Heart right ventricle (tissue), 16 donors: ENCODE measurements around the gene GALNS. TPM values are rescaled to one million over a fixed set of nuclear protein-coding genes. Genes with fewer than 3 reads are reported as not detected.
"Not testable (repeated sequence)": the region's sequence is repeated elsewhere in the genome, so short reads cannot be mapped to it uniquely, and the experiment has no call there.

ENCODE experiments used
- ATAC-seq, 8 donors: fragments of 200-7000 bp; cut with Tn5 transposase; one replicate each; pipeline ENCODE4 v1.9.1; 2020; ENCODE audit warnings: mild to moderate bottlenecking in 8 of 8, moderate library complexity in 8 of 8, moderate number of reproducible peaks in 1 of 8
- DNase-seq, 2 donors: peaks; one replicate each; pipeline ENCODE4 v3.0.0-alpha.2; 2020
- H3K27ac ChIP-seq, 10 donors: fragments of 200-600 bp; sonication (generic) in 2 of 10; one replicate each; pipeline versions ENCODE4 v1.5.0 to v1.8.0; 2020 to 2022; ENCODE audit warnings: mild to moderate bottlenecking in 3 of 10
- H3K27me3 ChIP-seq, 7 donors: fragments of 200-600 bp; one replicate each; pipeline ENCODE4 v1.8.0; 2021 to 2022; ENCODE audit warnings: mild to moderate bottlenecking in 2 of 7
- H3K36me3 ChIP-seq, 9 donors: fragments of 200-600 bp; sonication (generic) in 1 of 9; one replicate each; pipeline versions ENCODE4 v1.5.0 to v1.8.0; 2020 to 2022; ENCODE audit warnings: mild to moderate bottlenecking in 2 of 9
- H3K4me1 ChIP-seq, 9 donors: fragments of 200-600 bp; sonication (generic) in 1 of 9; one replicate each; pipeline versions ENCODE4 v1.5.0 to v1.8.0; 2020 to 2022; ENCODE audit warnings: mild to moderate bottlenecking in 4 of 9
- H3K4me3 ChIP-seq, 10 donors: fragments of 200-600 bp; sonication (generic) in 2 of 10; one replicate each; pipeline versions ENCODE4 v1.5.0 to v1.8.0; 2020 to 2022; ENCODE audit warnings: mild to moderate bottlenecking in 7 of 10, moderate library complexity in 2 of 10
- H3K9me3 ChIP-seq, 11 donors: fragments of 200-600 bp in 10 of 11; sonication (generic) in 2 of 11; one replicate each; pipeline versions ENCODE4 v1.5.0 to v1.8.0; 2013 to 2022; ENCODE audit warnings: mild to moderate bottlenecking in 2 of 11, control low read depth in 1 of 11, moderate library complexity in 1 of 11
- WGBS, 2 donors: extraction: QIAGEN DNeasy Blood & Tissue Kit; methylation state at CpG; one replicate each; pipeline ENCODE4 v1.1.7; 2013; ENCODE audit warnings: inconsistent platforms in 1 of 2; 5-methylcytosine and 5-hydroxymethylcytosine counted together
- intact Hi-C, 10 donors: fragments of 100-400 bp; cut with DNase I; formaldehyde crosslinking; loops; one replicate each; pipeline versions ENCODE4 v1.11.1 to v1.14.2; 2022
- polyA plus RNA-seq, 2 donors: library from polyadenylated mRNA; stranded (reverse); fragments of 200-250 nt; gene quantifications; one replicate each; pipeline ENCODE4 v1.2.3, GENCODE V29; 2013
- total RNA-seq, 10 donors: library from RNA; stranded (reverse); fragmentation: NEBNext Ultra II Directional in 3 of 10; extraction: Animal tissue kit (Norgen Biotek cat#: 25700) in 3 of 10; gene quantifications; one replicate each; pipeline versions ENCODE4 v1.2.1 to v1.2.4, GENCODE V29; 2021 to 2023
- TF ChIP-seq, protein P1 (sequence below), 9 donors: fragments of 200-600 bp; sonication (generic) in 2 of 9; IDR thresholded peaks; one replicate each; pipeline versions ENCODE4 v1.5.0 to v1.8.0; 2021 to 2022; ENCODE audit warnings: antibody characterized with exemption in 9 of 9, mild to moderate bottlenecking in 5 of 9, moderate library complexity in 1 of 9
- donor health status: Arrhythmogenic right ventricular cardiomyopathy.
- donor health status: ischemic (EF 13 %, LVEDD 7.1; RV severe dilation, severe dysfunction).
- donor health status: healthy with polysubstance abuse.
- donor health status: DM: no; HTN: yes; CAD: no.
- donor health status: DM: no; HTN: no; CAD: no.
- donor health status: ischemic (EF 25% LVEDD 6.9; RV normal size, moderate dysfunction).
- donor health status: ischemic (EF 25% LVEDD 5.7; RV mildly dilated, moderate dysfunction).
- donor health status: healthy.
- donor health status: DM: yes; HTN: yes; CAD: no.
- donor health status: Ischemic cardiomyopathy.
- donor health status: ischemic (EF 35%, LVEDD 5.7; RV mildly dilated, moderate dysfunction).
- donor health status: nonischemic (EF 11% LVEDD 7.7; RV severe dilation, severe dysfunction).
- donor health status: DM: yes; HTN: yes; CAD: no.
- donor health status: PGD.
- donor health status: ischemic (EF 29% LVEDD 5.4; RV normal size, mild dysfunction).
- donor health status: nonischemic (EF 23%, LVEDD 6.1; RV moderate dilation, normal function).

GALNS gene
- total and polyA plus RNA-seq, 12 donors, result 11.5 to 18.7 (median 13.8) TPM

GRCh38 chr16:88772871-88773811 is 83.6 kb downstream of the GALNS start:
- peaks cover 29 to 75% (median 62%) of the 10 kb centered on the region in 9 donors for H3K4me1 ChIP-seq
- TF ChIP-seq, protein P1, sequence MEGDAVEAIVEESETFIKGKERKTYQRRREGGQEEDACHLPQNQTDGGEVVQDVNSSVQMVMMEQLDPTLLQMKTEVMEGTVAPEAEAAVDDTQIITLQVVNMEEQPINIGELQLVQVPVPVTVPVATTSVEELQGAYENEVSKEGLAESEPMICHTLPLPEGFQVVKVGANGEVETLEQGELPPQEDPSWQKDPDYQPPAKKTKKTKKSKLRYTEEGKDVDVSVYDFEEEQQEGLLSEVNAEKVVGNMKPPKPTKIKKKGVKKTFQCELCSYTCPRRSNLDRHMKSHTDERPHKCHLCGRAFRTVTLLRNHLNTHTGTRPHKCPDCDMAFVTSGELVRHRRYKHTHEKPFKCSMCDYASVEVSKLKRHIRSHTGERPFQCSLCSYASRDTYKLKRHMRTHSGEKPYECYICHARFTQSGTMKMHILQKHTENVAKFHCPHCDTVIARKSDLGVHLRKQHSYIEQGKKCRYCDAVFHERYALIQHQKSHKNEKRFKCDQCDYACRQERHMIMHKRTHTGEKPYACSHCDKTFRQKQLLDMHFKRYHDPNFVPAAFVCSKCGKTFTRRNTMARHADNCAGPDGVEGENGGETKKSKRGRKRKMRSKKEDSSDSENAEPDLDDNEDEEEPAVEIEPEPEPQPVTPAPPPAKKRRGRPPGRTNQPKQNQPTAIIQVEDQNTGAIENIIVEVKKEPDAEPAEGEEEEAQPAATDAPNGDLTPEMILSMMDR (IDR thresholded peaks at IDR 0.05), result no peak
- H3K27me3 ChIP-seq, result no peaks in the 10 kb centered on the region
- no peak overlapping the region for H3K4me3 ChIP-seq
- H3K36me3 ChIP-seq, result peaks cover 0 to 6% (median 0%) of the 10 kb centered on the region in 9 donors
- H3K9me3 ChIP-seq, result no peaks in the 10 kb centered on the region
- intact Hi-C loops, result no loop called here
- ATAC-seq (peak; percentile 24 to 69 (median 40)), DNase-seq (peak; percentile 43 to 51)
- 39 to 46% methylated on average over 24 to 29 of the region's 29 CpGs for WGBS, 2 donors
- H3K27ac ChIP-seq, result peak overlapping the region in 7 of 10 donors; percentile 2 to 52 (median 25)

- H3K9me3 ChIP-seq, H3K4me3 ChIP-seq, H3K27me3 ChIP-seq, DNase-seq, H3K27ac ChIP-seq, ATAC-seq, H3K36me3 ChIP-seq: not testable (repeated sequence)
- intact Hi-C loops, result loop anchor here in 1 of 10 donors (1.0 kb wide), 1 partner anchor 13 kb away; no protein-coding TSS in a partner anchor
- H3K4me1 ChIP-seq, result peaks cover 33 to 87% (median 74%) of the 10 kb centered on the region in 9 donors
- WGBS, 2 donors, result 95 to 97% methylated on average over 14 to 17 of the region's 23 CpGs
Measured at GRCh38 chr16:88771781-88772180, 85.0 kb downstream of the GALNS start.

GRCh38 chr16:88771294-88771772 is 85.4 kb downstream of the GALNS start:
- Histone ChIP-seq H3K27ac (no peak overlapping the region), H3K4me3 (peak overlapping the region in 2 of 10 donors; percentile 9 to 24), H3K9me3 (no peaks in the 10 kb centered on the region), H3K4me1 (peaks cover 33 to 85% (median 74%) of the 10 kb centered on the region in 9 donors), H3K27me3 (no peaks in the 10 kb centered on the region), H3K36me3 (peaks cover 0 to 1% (median 0%) of the 10 kb centered on the region in 9 donors)
- intact Hi-C loops, result loop anchor here in 1 of 10 donors (1.0 kb wide), 1 partner anchor 13 kb away; no protein-coding TSS in a partner anchor
- peak in 1 of 2 donors; percentile 9 for DNase-seq
- no peak for ATAC-seq
- 81 to 88% methylated on average over 17 to 19 of the region's 19 CpGs for WGBS, 2 donors
- TF ChIP-seq, protein P1 (IDR thresholded peaks at IDR 0.05), result no peak

DNA sequence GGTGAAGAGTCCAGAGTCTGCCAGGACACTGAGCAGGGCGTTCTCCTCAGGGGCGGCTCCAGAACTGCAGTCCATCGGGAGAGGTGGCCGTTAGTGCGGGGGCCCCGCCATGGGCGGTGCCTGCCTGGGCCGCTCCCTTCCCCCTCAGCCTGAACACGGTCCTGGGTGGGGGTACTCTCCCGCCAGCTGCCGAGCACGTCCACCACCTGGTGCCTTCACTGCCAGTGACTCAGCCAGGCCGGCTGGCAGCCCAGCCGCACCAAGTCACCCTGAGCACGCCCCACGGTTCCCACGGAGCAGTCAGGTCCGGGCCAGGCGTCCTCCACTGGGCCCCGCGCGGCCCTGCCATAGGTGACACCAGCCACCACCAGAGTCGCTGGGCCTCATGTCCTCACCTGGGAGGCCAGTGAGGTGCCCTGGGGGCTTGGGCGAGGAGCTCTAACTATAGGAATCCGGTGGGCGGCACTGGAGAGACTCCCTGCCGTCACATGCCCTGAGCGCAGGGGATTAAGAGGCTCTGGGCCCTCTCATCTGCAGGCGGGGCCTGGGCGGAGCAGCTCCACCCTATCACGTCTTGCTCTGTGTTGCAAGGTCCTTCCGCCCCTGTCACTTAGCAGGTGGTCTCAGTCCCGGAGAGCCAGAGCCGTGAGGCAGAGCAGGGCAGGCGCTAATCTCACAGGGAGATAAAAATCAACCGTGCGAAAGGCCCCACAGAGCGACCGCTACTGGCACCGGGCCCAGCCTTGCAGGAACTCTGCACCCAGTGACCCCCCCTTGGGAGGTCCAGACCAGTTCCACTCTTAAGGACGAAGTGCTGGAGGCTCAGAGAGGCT is 86.1 kb downstream of the GALNS start:
- Histone ChIP-seq H3K4me1 (peaks cover 33 to 84% (median 74%) of the 10 kb centered on the region in 9 donors), H3K9me3 (no peaks in the 10 kb centered on the region), H3K36me3 (no peaks in the 10 kb centered on the region), H3K4me3 (peak overlapping the region in 4 of 10 donors; percentile 9 to 24 (median 15)), H3K27ac (peak overlapping the region in 2 of 10 donors; percentile 16 to 32), H3K27me3 (no peaks in the 10 kb centered on the region)
- TF ChIP-seq, protein P1 (IDR thresholded peaks at IDR 0.05), result no peak
- intact Hi-C loops, result loop anchor here in 1 of 10 donors (1.0 kb wide), 1 partner anchor 14 kb away; no protein-coding TSS in a partner anchor
- ATAC-seq (peak in 7 of 8 donors; percentile 14 to 51 (median 23)), DNase-seq (peak; percentile 70 to 74)
- WGBS, 2 donors, result 42 to 49% methylated on average over 40 to 41 of the region's 41 CpGs
